ENCODE measurements around the gene USP6NL. TPM values are rescaled to one million over a fixed set of nuclear protein-coding genes. Genes with fewer than 3 reads are reported as not detected.
A peak's percentile ranks its signal among the peaks of the same experiment; 100 is the strongest.

The USP6NL gene
- total and polyA plus RNA-seq, 5 donors from 2014 or later, result 0.46 to 2.8 (median 1.7) TPM

GRCh38 chr10:11416974-11417373, 194.5 kb downstream of the USP6NL start:
- Mint-ChIP-seq H3K36me3 (no peaks in the 10 kb centered on the region), H3K9me3 (peaks cover 0 to 37% (median 12%) of the 10 kb centered on the region in 7 donors), H3K4me1 (peaks cover 0 to 11% (median 4%) of the 10 kb centered on the region in 4 donors), H3K27me3 (peaks cover 15% of the 10 kb centered on the region), H3K4me3 (no peak overlapping the region), H3K27ac (no peak overlapping the region)
- DNase-seq (no peak), ATAC-seq (ENCODE audit: low read depth in 2 of 2) (no peak)
- H3K9me3 ChIP-seq (ENCODE audit: control insufficient read depth in 2 of 2, low read length in 2 of 2), result peaks cover 2 to 15% of the 10 kb centered on the region in 2 experiments
- no peak overlapping the region for H3K27ac ChIP-seq (ENCODE audit: insufficient read depth, low read length, poor library complexity, severe bottlenecking)
- no peaks in the 10 kb centered on the region for H3K4me1 ChIP-seq (ENCODE audit: control insufficient read depth, insufficient read depth, low read length, poor library complexity, severe bottlenecking)
- H3K4me3 ChIP-seq (ENCODE audit: low read depth, low read length), result no peak overlapping the region
- no peaks in the 10 kb centered on the region for H3K36me3 ChIP-seq (ENCODE audit: control insufficient read depth, insufficient read depth, low read length)
- no peaks in the 10 kb centered on the region for H3K27me3 ChIP-seq (ENCODE audit: control insufficient read depth, insufficient read depth, low read length)

DNA sequence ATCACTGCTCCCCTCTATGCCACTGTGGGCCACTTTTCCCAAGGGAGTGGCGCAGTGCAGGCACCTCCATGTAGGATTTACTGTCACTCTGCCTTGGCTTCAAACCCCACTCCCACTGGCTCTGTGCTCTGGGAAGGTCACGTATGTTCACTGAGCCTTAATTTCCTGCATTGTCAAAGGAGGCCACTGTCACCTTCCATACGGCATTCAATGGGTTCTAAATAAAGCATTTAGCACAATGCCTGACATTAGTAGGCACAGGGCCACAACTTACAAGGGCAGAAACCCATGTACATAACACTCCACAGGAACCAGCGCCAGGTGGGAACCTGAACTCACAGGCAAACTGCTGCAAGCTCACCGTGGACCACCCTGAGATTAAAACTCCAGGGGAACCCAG, 196.4 kb downstream of the USP6NL start:
- H3K27ac Mint-ChIP-seq, result no peak overlapping the region
- ATAC-seq (ENCODE audit: low read depth in 2 of 2) (no peak), DNase-seq (no peak)
- no peaks in the 10 kb centered on the region for H3K27me3 ChIP-seq (ENCODE audit: control insufficient read depth, insufficient read depth, low read length)
- no peak overlapping the region for H3K27ac ChIP-seq (ENCODE audit: insufficient read depth, low read length, poor library complexity, severe bottlenecking)
- no peak overlapping the region for H3K4me3 Mint-ChIP-seq
- peaks cover 17% of the 10 kb centered on the region for H3K27me3 Mint-ChIP-seq
- no peaks in the 10 kb centered on the region for H3K4me1 ChIP-seq (ENCODE audit: control insufficient read depth, insufficient read depth, low read length, poor library complexity, severe bottlenecking)
- no peaks in the 10 kb centered on the region for H3K36me3 Mint-ChIP-seq
- H3K36me3 ChIP-seq (ENCODE audit: control insufficient read depth, insufficient read depth, low read length), result no peaks in the 10 kb centered on the region
- peaks cover 0 to 24% (median 7%) of the 10 kb centered on the region in 7 donors for H3K9me3 Mint-ChIP-seq
- peaks cover 4 to 15% of the 10 kb centered on the region in 2 experiments for H3K9me3 ChIP-seq (ENCODE audit: control insufficient read depth in 2 of 2, low read length in 2 of 2)
- peaks cover 0 to 11% (median 4%) of the 10 kb centered on the region in 4 donors for H3K4me1 Mint-ChIP-seq
- H3K4me3 ChIP-seq (ENCODE audit: low read depth, low read length), result no peak overlapping the region

GRCh38 chr10:11414314-11415038, 197.0 kb downstream of the USP6NL start:
- no peak overlapping the region for H3K4me3 ChIP-seq (ENCODE audit: low read depth, low read length)
- no peak for DNase-seq
- peaks cover 14% of the 10 kb centered on the region for H3K27me3 Mint-ChIP-seq
- H3K9me3 Mint-ChIP-seq, result peaks cover 0 to 21% (median 5%) of the 10 kb centered on the region in 7 donors
- H3K9me3 ChIP-seq (ENCODE audit: control insufficient read depth in 2 of 2, low read length in 2 of 2), result peaks cover 4 to 10% of the 10 kb centered on the region in 2 experiments
- peaks cover 0 to 11% (median 4%) of the 10 kb centered on the region in 4 donors for H3K4me1 Mint-ChIP-seq
- ATAC-seq (ENCODE audit: low read depth in 2 of 2), result no peak
- H3K4me1 ChIP-seq (ENCODE audit: control insufficient read depth, insufficient read depth, low read length, poor library complexity, severe bottlenecking), result no peaks in the 10 kb centered on the region
- H3K36me3 ChIP-seq (ENCODE audit: control insufficient read depth, insufficient read depth, low read length), result no peaks in the 10 kb centered on the region
- H3K4me3 Mint-ChIP-seq, result no peak overlapping the region
- no peaks in the 10 kb centered on the region for H3K36me3 Mint-ChIP-seq
- no peak overlapping the region for H3K27ac ChIP-seq (ENCODE audit: insufficient read depth, low read length, poor library complexity, severe bottlenecking)
- H3K27me3 ChIP-seq (ENCODE audit: control insufficient read depth, insufficient read depth, low read length), result no peaks in the 10 kb centered on the region
- H3K27ac Mint-ChIP-seq, result no peak overlapping the region

DNA sequence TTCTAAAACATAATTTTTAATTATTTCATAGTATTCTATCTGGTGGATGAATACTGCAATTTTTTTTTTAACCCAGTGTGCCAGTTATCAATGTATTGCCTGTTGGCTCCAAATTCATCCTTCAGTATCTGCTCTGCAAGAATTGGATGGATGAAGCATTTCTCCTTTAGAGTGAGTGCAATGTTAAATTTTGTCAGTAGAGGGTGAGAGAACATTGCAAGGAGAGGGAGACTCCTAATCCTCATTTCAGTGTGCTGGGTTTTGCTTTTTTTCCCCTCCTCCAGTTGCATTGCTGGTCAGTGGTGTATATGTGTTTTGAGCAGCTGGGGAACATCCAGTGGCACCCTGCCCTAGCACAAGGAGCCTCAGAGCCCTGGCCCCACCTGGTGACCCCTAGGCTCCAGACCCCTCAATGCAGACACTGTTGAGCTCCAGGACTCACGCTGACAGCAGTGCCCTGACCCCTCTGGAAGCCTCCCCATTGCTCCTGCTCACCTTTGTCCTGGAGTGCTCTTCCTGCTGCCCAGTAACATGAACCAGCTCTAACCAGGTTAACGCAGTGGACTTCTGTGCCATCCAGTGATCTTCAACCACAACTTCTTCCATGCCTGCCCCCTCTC, 199.4 kb downstream of the USP6NL start:
- no peak overlapping the region for H3K27ac Mint-ChIP-seq
- H3K9me3 ChIP-seq (ENCODE audit: control insufficient read depth in 2 of 2, low read length in 2 of 2), result peaks cover 2 to 4% of the 10 kb centered on the region in 2 experiments
- H3K4me1 ChIP-seq (ENCODE audit: control insufficient read depth, insufficient read depth, low read length, poor library complexity, severe bottlenecking), result peaks cover 19% of the 10 kb centered on the region

GRCh38 chr10:11409357-11409756, 202.1 kb downstream of the USP6NL start:
- H3K4me3 ChIP-seq (ENCODE audit: low read depth, low read length), result no peak overlapping the region
- Mint-ChIP-seq H3K27ac (no peak overlapping the region), H3K27me3 (peaks cover 9% of the 10 kb centered on the region), H3K36me3 (peaks cover 4% of the 10 kb centered on the region), H3K4me3 (no peak overlapping the region), H3K9me3 (peaks cover 0 to 13% (median 3%) of the 10 kb centered on the region in 7 donors), H3K4me1 (peaks cover 6 to 43% (median 17%) of the 10 kb centered on the region in 4 donors)
- no peak overlapping the region for H3K27ac ChIP-seq (ENCODE audit: insufficient read depth, low read length, poor library complexity, severe bottlenecking)
- no peaks in the 10 kb centered on the region for H3K27me3 ChIP-seq (ENCODE audit: control insufficient read depth, insufficient read depth, low read length)
- no peak for ATAC-seq (ENCODE audit: low read depth in 2 of 2)
- no peaks in the 10 kb centered on the region for H3K36me3 ChIP-seq (ENCODE audit: control insufficient read depth, insufficient read depth, low read length)
- H3K4me1 ChIP-seq (ENCODE audit: control insufficient read depth, insufficient read depth, low read length, poor library complexity, severe bottlenecking), result peaks cover 21% of the 10 kb centered on the region
- peaks cover 2 to 4% of the 10 kb centered on the region in 2 experiments for H3K9me3 ChIP-seq (ENCODE audit: control insufficient read depth in 2 of 2, low read length in 2 of 2)
- no peak for DNase-seq

More for the DNA sequence above, 199.4 kb downstream of the USP6NL start:
- no peak overlapping the region for H3K4me3 Mint-ChIP-seq
- Histone ChIP-seq H3K27me3 (ENCODE audit: control insufficient read depth, insufficient read depth, low read length) (no peaks in the 10 kb centered on the region), H3K27ac (ENCODE audit: insufficient read depth, low read length, poor library complexity, severe bottlenecking) (no peak overlapping the region), H3K4me3 (ENCODE audit: low read depth, low read length) (no peak overlapping the region), H3K36me3 (ENCODE audit: control insufficient read depth, insufficient read depth, low read length) (no peaks in the 10 kb centered on the region)
- H3K9me3 Mint-ChIP-seq, result peaks cover 0 to 13% (median 3%) of the 10 kb centered on the region in 7 donors
- peaks cover 6 to 32% (median 10%) of the 10 kb centered on the region in 4 donors for H3K4me1 Mint-ChIP-seq
- ATAC-seq (ENCODE audit: low read depth in 2 of 2) (no peak), DNase-seq (peak in 1 of 3 donors; percentile 18)
- H3K36me3 Mint-ChIP-seq, result peaks cover 4% of the 10 kb centered on the region
- peaks cover 9% of the 10 kb centered on the region for H3K27me3 Mint-ChIP-seq

DNA sequence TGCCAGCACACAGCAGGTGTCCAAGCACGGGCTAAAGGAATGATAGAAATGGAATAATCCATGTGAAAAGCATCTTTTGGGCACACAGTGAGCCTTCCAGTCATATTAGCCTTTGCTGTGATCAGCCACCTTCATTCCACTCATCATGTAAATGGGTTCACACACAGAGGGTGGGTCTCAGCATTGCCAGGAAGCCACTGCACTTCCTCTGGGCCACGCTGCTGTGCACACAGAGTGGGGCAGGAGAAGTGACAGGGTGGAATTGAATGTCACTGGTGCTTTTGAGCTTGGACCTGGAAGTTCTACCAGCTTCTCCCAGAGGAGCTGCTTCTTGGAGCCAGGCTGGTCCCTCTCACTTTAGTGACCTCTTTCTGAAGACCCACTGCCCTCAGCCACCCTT, 203.5 kb downstream of the USP6NL start:
- Mint-ChIP-seq H3K9me3 (peaks cover 0 to 14% (median 3%) of the 10 kb centered on the region in 7 donors), H3K27ac (peak overlapping the region in 2 of 3 donors; percentile 53 to 58), H3K36me3 (peaks cover 4% of the 10 kb centered on the region), H3K4me3 (peak overlapping the region in 3 of 4 donors; percentile 43 to 62 (median 53)), H3K4me1 (peaks cover 11 to 49% (median 22%) of the 10 kb centered on the region in 4 donors), H3K27me3 (peaks cover 6% of the 10 kb centered on the region)
- Histone ChIP-seq H3K4me1 (ENCODE audit: control insufficient read depth, insufficient read depth, low read length, poor library complexity, severe bottlenecking) (peaks cover 25% of the 10 kb centered on the region), H3K4me3 (ENCODE audit: low read depth, low read length) (peak overlapping the region; percentile 61), H3K27me3 (ENCODE audit: control insufficient read depth, insufficient read depth, low read length) (no peaks in the 10 kb centered on the region), H3K9me3 (ENCODE audit: control insufficient read depth in 2 of 2, low read length in 2 of 2) (peaks cover 0 to 4% of the 10 kb centered on the region in 2 experiments), H3K27ac (ENCODE audit: insufficient read depth, low read length, poor library complexity, severe bottlenecking) (no peak overlapping the region), H3K36me3 (ENCODE audit: control insufficient read depth, insufficient read depth, low read length) (no peaks in the 10 kb centered on the region)
- DNase-seq, result peak in 1 of 3 donors; percentile 52
- peak in 1 of 2 donors; percentile 37 for ATAC-seq (ENCODE audit: low read depth in 2 of 2)

- no peaks in the 10 kb centered on the region for H3K9me3 ChIP-seq (ENCODE audit: control insufficient read depth in 2 of 2, low read length in 2 of 2)
- no peaks in the 10 kb centered on the region for H3K27me3 ChIP-seq (ENCODE audit: control insufficient read depth, insufficient read depth, low read length)
- no peaks in the 10 kb centered on the region for H3K36me3 ChIP-seq (ENCODE audit: control insufficient read depth, insufficient read depth, low read length)
- H3K36me3 Mint-ChIP-seq, result peaks cover 4% of the 10 kb centered on the region
- H3K4me3 Mint-ChIP-seq, result no peak overlapping the region
- peaks cover 0 to 8% (median 3%) of the 10 kb centered on the region in 7 donors for H3K9me3 Mint-ChIP-seq
- peaks cover 5% of the 10 kb centered on the region for H3K27me3 Mint-ChIP-seq
- peaks cover 12 to 61% (median 28%) of the 10 kb centered on the region in 4 donors for H3K4me1 Mint-ChIP-seq
- no peak overlapping the region for H3K27ac ChIP-seq (ENCODE audit: insufficient read depth, low read length, poor library complexity, severe bottlenecking)
- no peak for DNase-seq
- no peak overlapping the region for H3K4me3 ChIP-seq (ENCODE audit: low read depth, low read length)
- H3K27ac Mint-ChIP-seq, result peak overlapping the region; percentile 43 to 60 (median 53)
- H3K4me1 ChIP-seq (ENCODE audit: control insufficient read depth, insufficient read depth, low read length, poor library complexity, severe bottlenecking), result peaks cover 36% of the 10 kb centered on the region
- no peak for ATAC-seq (ENCODE audit: low read depth in 2 of 2)
Measured at GRCh38 chr10:11406746-11407145, 204.7 kb downstream of the USP6NL start.

All from CD4-positive, CD25-positive, alpha-beta regulatory T cell (primary cell).